Psoas muscle (tissue), 8 donors: ENCODE measurements around the gene GOLGA2. TPM values are rescaled to one million over a fixed set of nuclear protein-coding genes. Genes with fewer than 3 reads are reported as not detected.

Experiments
- ATAC-seq, 4 donors: fragments of 200-7000 bp; cut with Tn5 transposase; one replicate each; pipeline ENCODE4 v1.9.1; 2020; ENCODE audit warnings: moderate library complexity in 3 of 4, mild to moderate bottlenecking in 2 of 4
- DNase-seq, 2 donors: peaks; one replicate each; pipeline ENCODE4 v3.0.0-alpha.2; 2020
- H3K27ac ChIP-seq: fragments of 200-600 bp; one replicate; pipeline ENCODE4 v1.8.0; 2022
- H3K27me3 ChIP-seq, 3 donors: fragments of 200-600 bp in 1 of 3; one replicate each; pipeline versions ENCODE4 v1.6.1 to v1.8.0; 2013 to 2022; ENCODE audit warnings: low read length in 2 of 3, mild to moderate bottlenecking in 2 of 3, moderate library complexity in 1 of 3; ENCODE audit not compliant: insufficient read depth in 3 of 3
- H3K36me3 ChIP-seq, 2 donors: fragments of 200-600 bp in 1 of 2; one replicate each; pipeline versions ENCODE4 v1.6.1 to v1.8.0; 2013 to 2022; ENCODE audit warnings: low read depth in 1 of 2, mild to moderate bottlenecking in 1 of 2, moderate library complexity in 1 of 2; ENCODE audit not compliant: insufficient read depth in 1 of 2
- H3K4me1 ChIP-seq: fragments of 200-600 bp; one replicate; pipeline ENCODE4 v1.8.0; 2022
- H3K4me3 ChIP-seq: fragments of 200-600 bp; one replicate; pipeline ENCODE4 v1.8.0; 2022; ENCODE audit warnings: mild to moderate bottlenecking
- H3K9me3 ChIP-seq: fragments of 200-600 bp; one replicate; pipeline ENCODE4 v1.8.0; 2022
- WGBS, 3 donors: extraction: QIAGEN DNeasy Blood & Tissue Kit; methylation state at CpG; one replicate each; pipeline versions ENCODE4 v1.1.6 to v1.1.7; 2013; 5-methylcytosine and 5-hydroxymethylcytosine counted together
- intact Hi-C, 2 donors: fragments of 100-400 bp; cut with DNase I; formaldehyde crosslinking; loops; one replicate each; pipeline versions ENCODE4 v1.11.0 to v1.14.2; 2022
- polyA plus RNA-seq, 3 donors: library from polyadenylated mRNA; stranded (reverse); fragments of 200-250 nt; gene quantifications; one replicate each; pipeline ENCODE4 v1.2.3, GENCODE V29; 2013
- total RNA-seq, 4 donors: library from RNA; stranded (reverse); fragmentation: NEBNext Ultra II Directional in 2 of 4; extraction: Animal tissue kit (Norgen Biotek cat#: 25700) in 2 of 4; gene quantifications; one replicate each; pipeline versions ENCODE4 v1.2.1 to v1.2.4, GENCODE V29; 2021 to 2023
- TF ChIP-seq, protein P1 (sequence below): fragments of 200-600 bp; IDR thresholded peaks from one replicate; pipeline ENCODE4 v1.8.0; 2022; ENCODE audit warnings: antibody characterized with exemption
- donor health status: healthy with polysubstance abuse.
- donor health status: DM: no; HTN: no; CAD: no; lungs with moderate emphysema.
- donor health status: Bipolar disorder and iron deficiency.
- donor health status: healthy.
- donor health status: DM: yes; HTN: yes; CAD: no.
- donor health status: DM: no; HTN: no; CAD: no.
- donor health status: DM: no; HTN: no; CAD: no.
- donor health status: DM: yes; HTN: yes; CAD: no.

GOLGA2 gene
- total and polyA plus RNA-seq, 7 donors = 57.2 to 85.3 (median 72.4) TPM

DNA sequence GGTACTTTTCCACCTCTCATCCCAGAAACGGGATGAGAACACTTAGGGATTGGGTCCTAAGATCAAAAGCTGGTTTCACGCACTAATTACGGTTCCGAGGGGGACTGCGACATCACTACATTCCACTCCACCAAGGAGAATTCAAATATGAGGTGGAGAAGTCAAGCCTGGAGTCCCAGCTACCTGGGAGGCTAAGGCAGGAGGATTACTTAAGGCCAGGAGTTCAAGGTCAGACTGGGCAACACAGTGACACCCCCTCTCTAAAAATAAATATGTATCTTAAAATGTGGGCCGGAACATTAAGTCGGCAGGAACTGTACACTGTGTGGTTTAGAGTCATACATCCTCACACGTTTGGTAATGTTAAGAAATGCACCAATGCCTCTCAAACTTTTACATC is 1.6 kb downstream of the GOLGA2 start:
- no peaks in the 10 kb centered on the region for H3K27me3 ChIP-seq
- 54 to 68% (median 59%) methylated on average over 8 of the region's 8 CpGs for WGBS, 3 donors
- TF ChIP-seq, protein P1, sequence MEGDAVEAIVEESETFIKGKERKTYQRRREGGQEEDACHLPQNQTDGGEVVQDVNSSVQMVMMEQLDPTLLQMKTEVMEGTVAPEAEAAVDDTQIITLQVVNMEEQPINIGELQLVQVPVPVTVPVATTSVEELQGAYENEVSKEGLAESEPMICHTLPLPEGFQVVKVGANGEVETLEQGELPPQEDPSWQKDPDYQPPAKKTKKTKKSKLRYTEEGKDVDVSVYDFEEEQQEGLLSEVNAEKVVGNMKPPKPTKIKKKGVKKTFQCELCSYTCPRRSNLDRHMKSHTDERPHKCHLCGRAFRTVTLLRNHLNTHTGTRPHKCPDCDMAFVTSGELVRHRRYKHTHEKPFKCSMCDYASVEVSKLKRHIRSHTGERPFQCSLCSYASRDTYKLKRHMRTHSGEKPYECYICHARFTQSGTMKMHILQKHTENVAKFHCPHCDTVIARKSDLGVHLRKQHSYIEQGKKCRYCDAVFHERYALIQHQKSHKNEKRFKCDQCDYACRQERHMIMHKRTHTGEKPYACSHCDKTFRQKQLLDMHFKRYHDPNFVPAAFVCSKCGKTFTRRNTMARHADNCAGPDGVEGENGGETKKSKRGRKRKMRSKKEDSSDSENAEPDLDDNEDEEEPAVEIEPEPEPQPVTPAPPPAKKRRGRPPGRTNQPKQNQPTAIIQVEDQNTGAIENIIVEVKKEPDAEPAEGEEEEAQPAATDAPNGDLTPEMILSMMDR = no peak
- peaks cover 7 to 40% of the 10 kb centered on the region in 2 donors for H3K36me3 ChIP-seq
- H3K9me3 ChIP-seq = no peaks in the 10 kb centered on the region
- DNase-seq (no peak), ATAC-seq (no peak)
- intact Hi-C loops = no loop called here
- peak overlapping the region; percentile 97 for H3K4me3 ChIP-seq
- H3K27ac ChIP-seq = no peak overlapping the region
- H3K4me1 ChIP-seq = peaks cover 19% of the 10 kb centered on the region

DNA sequence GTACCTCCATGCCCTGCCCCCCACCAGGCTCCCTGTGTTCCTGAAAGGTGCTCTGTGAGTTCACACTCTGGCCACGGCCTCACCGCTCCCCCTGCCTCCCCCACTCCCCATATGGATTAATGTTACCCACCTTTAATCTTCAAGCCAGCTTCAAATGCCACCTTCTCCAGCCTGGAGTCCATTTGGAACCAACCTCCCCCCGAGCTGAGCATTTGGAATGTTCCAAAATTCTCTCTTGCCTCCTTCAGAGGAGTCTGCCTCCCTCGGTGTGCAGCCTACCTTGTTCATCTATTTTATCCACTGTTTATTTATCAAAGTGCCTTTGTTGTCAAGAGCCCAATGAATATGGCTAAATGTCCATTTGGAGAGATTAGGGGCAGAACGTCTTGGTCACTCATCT is 4.3 kb downstream of the GOLGA2 start:
- peaks cover 7 to 65% of the 10 kb centered on the region in 2 donors for H3K36me3 ChIP-seq
- TF ChIP-seq, protein P1 = no peak
- peaks cover 8% of the 10 kb centered on the region for H3K4me1 ChIP-seq
- H3K27me3 ChIP-seq = no peaks in the 10 kb centered on the region
- WGBS, 3 donors = 64 to 78% (median 74%) methylated on average over 5 of the region's 5 CpGs
- DNase-seq (no peak), ATAC-seq (no peak)
- H3K27ac ChIP-seq = no peak overlapping the region
- H3K9me3 ChIP-seq = no peaks in the 10 kb centered on the region
- H3K4me3 ChIP-seq = no peak overlapping the region
- intact Hi-C loops = no loop called here

DNA sequence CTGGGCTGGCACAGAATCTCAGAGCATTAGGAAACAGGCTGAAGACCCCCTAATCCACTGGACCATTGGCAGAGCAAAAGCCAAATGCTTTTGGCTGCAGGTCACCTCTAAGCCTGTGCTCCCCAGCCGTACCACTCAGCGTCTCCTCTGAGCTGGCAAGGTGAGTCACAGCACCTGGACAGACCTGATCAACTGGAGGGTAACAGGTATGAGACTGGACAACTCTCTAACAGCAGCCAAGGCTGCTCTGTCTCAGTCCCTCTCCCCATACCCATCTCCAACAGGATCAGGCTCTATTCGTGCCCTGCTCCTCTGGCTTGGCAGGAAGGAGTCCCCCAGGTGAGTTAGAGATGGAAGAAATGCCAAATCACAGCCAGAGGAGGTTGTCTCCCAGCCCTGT is 4.7 kb downstream of the GOLGA2 start:
- intact Hi-C loops = no loop called here
- H3K4me1 ChIP-seq = peaks cover 8% of the 10 kb centered on the region
- no peak for ATAC-seq
- H3K9me3 ChIP-seq = no peaks in the 10 kb centered on the region
- TF ChIP-seq, protein P1 = no peak
- H3K36me3 ChIP-seq = peaks cover 7 to 69% of the 10 kb centered on the region in 2 donors
- DNase-seq = no peak
- H3K27ac ChIP-seq = no peak overlapping the region
- 88 to 92% (median 91%) methylated on average over 3 of the region's 3 CpGs for WGBS, 3 donors
- no peaks in the 10 kb centered on the region for H3K27me3 ChIP-seq
- no peak overlapping the region for H3K4me3 ChIP-seq

DNA sequence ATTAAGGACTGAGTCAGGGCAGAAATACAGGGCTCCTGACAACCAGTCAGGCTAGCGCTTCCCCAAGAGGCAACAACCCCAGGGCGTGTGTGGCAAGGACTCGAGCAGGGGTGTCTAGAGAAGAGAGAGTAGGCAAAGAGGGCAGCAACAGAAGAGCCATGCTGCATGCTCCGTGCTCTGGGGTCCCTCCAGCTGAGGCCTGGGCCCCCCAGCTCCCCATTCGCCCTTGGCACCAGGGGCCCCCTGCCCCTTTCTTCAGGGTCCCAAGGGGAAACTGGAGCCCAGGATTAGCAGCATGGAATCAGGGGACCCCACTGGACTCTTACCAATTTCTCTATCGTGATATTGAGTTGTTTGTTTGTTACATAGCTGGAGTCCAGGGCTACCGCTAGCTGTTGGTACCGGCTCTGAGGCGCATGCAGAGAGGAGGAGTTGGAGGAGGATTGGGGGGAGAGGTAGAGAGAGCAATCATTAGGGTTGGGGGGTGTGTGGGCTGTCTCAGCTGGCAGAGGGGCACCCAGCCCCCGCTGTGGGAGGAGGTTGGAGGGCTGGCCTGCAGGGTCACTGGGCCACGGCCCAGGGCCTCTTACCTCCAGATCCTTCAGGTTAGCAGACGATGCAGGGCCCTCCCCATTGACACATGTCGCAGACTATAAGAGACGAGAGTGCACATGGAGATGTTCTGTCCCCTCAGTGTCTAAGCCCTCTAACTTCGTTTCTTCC is 8.8 kb downstream of the GOLGA2 start:
- ATAC-seq (no peak), DNase-seq (no peak)
- no peak overlapping the region for H3K27ac ChIP-seq
- H3K4me3 ChIP-seq = no peak overlapping the region
- intact Hi-C loops = no loop called here
- WGBS, 3 donors = 92 to 95% (median 94%) methylated on average over 15 of the region's 15 CpGs
- H3K27me3 ChIP-seq = no peaks in the 10 kb centered on the region
- TF ChIP-seq, protein P1 = no peak
- peaks cover 11 to 90% of the 10 kb centered on the region in 2 donors for H3K36me3 ChIP-seq
- no peaks in the 10 kb centered on the region for H3K4me1 ChIP-seq
- no peaks in the 10 kb centered on the region for H3K9me3 ChIP-seq
